RWPE2 (cell line): ENCODE results near the gene NDUFA6.
A peak's percentile ranks its signal among the peaks of the same experiment; 100 is the strongest.

Experiments
- ATAC-seq: fragments of 200-7000 bp; cut with Tn5 transposase; 3 replicates; pipeline ENCODE4 v1.9.1; 2021; ENCODE audit warnings: low read depth
- DNase-seq: peaks from one replicate; pipeline ENCODE4 v3.0.0-alpha.2; 2020; ENCODE audit warnings: low spot score
- H3K27ac ChIP-seq: fragments of 450-650 bp; 2 replicates; pipeline ENCODE4 v1.5.1; 2017; ENCODE audit warnings: mild to moderate bottlenecking; ENCODE audit not compliant: poor library complexity, severe bottlenecking
- H3K27me3 ChIP-seq: fragments of 250-450 bp; sonication (Bioruptor Pico); 2 replicates; pipeline ENCODE4 v1.5.1; 2021; ENCODE audit warnings: mild to moderate bottlenecking, moderate library complexity; ENCODE audit not compliant: insufficient read depth, poor library complexity, severe bottlenecking
- H3K36me3 ChIP-seq: fragments of 250-450 bp; sonication (Bioruptor Pico); 2 replicates; pipeline ENCODE4 v1.5.1; 2020; ENCODE audit warnings: low read depth, mild to moderate bottlenecking, moderate library complexity
- H3K4me1 ChIP-seq: fragments of 250-450 bp; sonication (Bioruptor Pico); 2 replicates; pipeline ENCODE4 v1.5.1; 2021; ENCODE audit warnings: mild to moderate bottlenecking, moderate library complexity; ENCODE audit not compliant: insufficient read depth, poor library complexity, severe bottlenecking
- H3K4me3 ChIP-seq: fragments of 250-450 bp; sonication (Bioruptor Pico); 2 replicates; pipeline ENCODE4 v1.5.1; 2021; ENCODE audit warnings: mild to moderate bottlenecking, moderate library complexity; ENCODE audit not compliant: severe bottlenecking
- H3K9me3 ChIP-seq: fragments of 250-450 bp; sonication (Bioruptor Pico); 2 replicates; pipeline ENCODE4 v1.5.1; 2021; ENCODE audit warnings: mild to moderate bottlenecking, moderate library complexity; ENCODE audit not compliant: severe bottlenecking
- CTCF ChIP-seq: fragments of 450-650 bp; IDR thresholded peaks from one replicate; pipeline ENCODE4 v1.5.1; 2017; ENCODE audit warnings: mild to moderate bottlenecking, moderate library complexity; ENCODE audit not compliant: poor library complexity, severe bottlenecking

Gene NDUFA6

GRCh38 chr22:42078469-42079318 is 11.9 kb downstream of the NDUFA6 start:
- Histone ChIP-seq H3K27me3 (no peaks in the 10 kb centered on the region), H3K36me3 (peaks cover 14% of the 10 kb centered on the region; the same call in 1 of the 2 replicates), H3K4me3 (peak overlapping the region; percentile 75), H3K27ac (peak overlapping the region; percentile 48), H3K9me3 (no peaks in the 10 kb centered on the region), H3K4me1 (no peaks in the 10 kb centered on the region)
- no peak for TF ChIP-seq CTCF
- DNase-seq (no peak), ATAC-seq (peak; percentile 2; the same call in 2 of the 3 replicates)

GRCh38 chr22:42077486-42078125 is 13.0 kb downstream of the NDUFA6 start:
- no peak overlapping the region for H3K4me3 ChIP-seq
- no peaks in the 10 kb centered on the region for H3K4me1 ChIP-seq
- H3K27ac ChIP-seq = no peak overlapping the region

GRCh38 chr22:42076764-42077485 is 13.6 kb downstream of the NDUFA6 start:
- Histone ChIP-seq H3K4me3 (no peak overlapping the region), H3K27ac (no peak overlapping the region), H3K27me3 (no peaks in the 10 kb centered on the region), H3K4me1 (no peaks in the 10 kb centered on the region), H3K36me3 (no peaks in the 10 kb centered on the region), H3K9me3 (no peaks in the 10 kb centered on the region)
- no peak for TF ChIP-seq CTCF
- ATAC-seq (no peak), DNase-seq (no peak)

More at GRCh38 chr22:42077486-42078125, 13.0 kb downstream of the NDUFA6 start:
- Histone ChIP-seq H3K9me3 (no peaks in the 10 kb centered on the region), H3K27me3 (no peaks in the 10 kb centered on the region), H3K36me3 (peaks cover 3% of the 10 kb centered on the region; the same call in 1 of the 2 replicates)
- ATAC-seq (no peak), DNase-seq (no peak)
- no peak for TF ChIP-seq CTCF

- Histone ChIP-seq H3K27me3 (no peaks in the 10 kb centered on the region), H3K4me1 (peaks cover 5% of the 10 kb centered on the region), H3K36me3 (no peaks in the 10 kb centered on the region), H3K4me3 (peak overlapping the region; percentile 36), H3K27ac (no peak overlapping the region), H3K9me3 (no peaks in the 10 kb centered on the region)
- no peak for DNase-seq
- no peak for TF ChIP-seq CTCF
- no peak for ATAC-seq
These were observed 15.5 kb downstream of the NDUFA6 start for GRCh38 chr22:42074846-42075676.
